H9 (cell line): ENCODE measurements around the gene CELF4. TPM values are rescaled to one million over a fixed set of nuclear protein-coding genes. Genes with fewer than 3 reads are reported as not detected.

Experiments
- DNase-seq: peaks from one replicate; pipeline ENCODE4 v3.0.0-alpha.2; 2017
- H2AFZ ChIP-seq: one replicate; pipeline ENCODE4 v1.6.1; 2013; ENCODE audit warnings: mild to moderate bottlenecking, low read length, control low read depth, moderate library complexity
- H2AK5ac ChIP-seq: 2 replicates; pipeline ENCODE4 v1.6.1; 2013; ENCODE audit warnings: low read length, control low read depth, mixed read lengths; ENCODE audit not compliant: insufficient read length
- H2BK120ac ChIP-seq: one replicate; pipeline ENCODE4 v1.6.1; 2013; ENCODE audit warnings: low read depth, mild to moderate bottlenecking, low read length, control low read depth, inconsistent platforms; ENCODE audit not compliant: poor library complexity, severe bottlenecking
- H2BK12ac ChIP-seq: 2 replicates; pipeline ENCODE4 v1.6.1; 2013; ENCODE audit warnings: low read length, control low read depth, mixed read lengths, low read depth; ENCODE audit not compliant: insufficient read length
- H2BK15ac ChIP-seq: 2 replicates; pipeline ENCODE4 v1.6.1; 2013; ENCODE audit warnings: low read depth, low read length, control low read depth
- H2BK20ac ChIP-seq: one replicate; pipeline ENCODE4 v1.6.1; 2013; ENCODE audit warnings: low read depth, mild to moderate bottlenecking, low read length, control low read depth, inconsistent platforms; ENCODE audit not compliant: poor library complexity, severe bottlenecking
- H2BK5ac ChIP-seq: 2 replicates; pipeline ENCODE4 v1.6.1; 2013; ENCODE audit warnings: low read length, control low read depth, mixed read lengths; ENCODE audit not compliant: insufficient read length
- H3K14ac ChIP-seq: 2 replicates; pipeline ENCODE4 v1.6.1; 2013; ENCODE audit warnings: low read length, control low read depth; ENCODE audit not compliant: insufficient read depth
- H3K18ac ChIP-seq: 2 replicates; pipeline ENCODE4 v1.6.1; 2013; ENCODE audit warnings: low read depth, mild to moderate bottlenecking, mixed read lengths, low read length, control low read depth; ENCODE audit not compliant: insufficient read length
- H3K23ac ChIP-seq: 2 replicates; pipeline ENCODE4 v1.6.1; 2013; ENCODE audit warnings: low read length, control low read depth, mixed read lengths, low read depth; ENCODE audit not compliant: insufficient read length
- H3K23me2 ChIP-seq: 2 replicates; pipeline ENCODE4 v1.6.1; 2013; ENCODE audit warnings: low read depth, mild to moderate bottlenecking, mixed read lengths, low read length, control low read depth; ENCODE audit not compliant: insufficient read length, poor library complexity, severe bottlenecking
- H3K27ac ChIP-seq: 2 replicates; pipeline ENCODE4 v1.5.1; 2013; ENCODE audit warnings: low read length, control low read depth, mixed read lengths, low read depth; ENCODE audit not compliant: insufficient read length
- H3K27me3 ChIP-seq: 2 replicates; pipeline ENCODE4 v1.6.1; 2013; ENCODE audit warnings: low read length, control low read depth, inconsistent platforms; ENCODE audit not compliant: insufficient read depth
- H3K4ac ChIP-seq: 2 replicates; pipeline ENCODE4 v1.6.1; 2013; ENCODE audit warnings: low read depth, mild to moderate bottlenecking, control low read depth, inconsistent platforms, low read length, moderate library complexity
- H3K4me1 ChIP-seq: 2 replicates; pipeline ENCODE4 v1.6.1; 2013; ENCODE audit warnings: low read length, control low read depth, inconsistent platforms; ENCODE audit not compliant: insufficient read depth
- H3K4me2 ChIP-seq: 2 replicates; pipeline ENCODE4 v1.6.1; 2013; ENCODE audit warnings: low read length, control low read depth, mixed read lengths; ENCODE audit not compliant: insufficient read length, insufficient read depth
- H3K56ac ChIP-seq: 2 replicates; pipeline ENCODE4 v1.6.1; 2013; ENCODE audit warnings: low read depth, mild to moderate bottlenecking, mixed read lengths, low read length, control low read depth; ENCODE audit not compliant: insufficient read length
- H3K79me1 ChIP-seq: 2 replicates; pipeline ENCODE4 v1.6.1; 2013; ENCODE audit warnings: low read depth, mild to moderate bottlenecking, moderate library complexity, low read length, control low read depth, inconsistent platforms; ENCODE audit not compliant: insufficient read depth, poor library complexity, severe bottlenecking
- H3K79me2 ChIP-seq: 2 replicates; pipeline ENCODE4 v1.6.1; 2013; ENCODE audit warnings: low read length, control low read depth, inconsistent platforms; ENCODE audit not compliant: insufficient read depth
- H3K9ac ChIP-seq: 2 replicates; pipeline ENCODE4 v1.6.1; 2013; ENCODE audit warnings: low read length, control low read depth, mixed read lengths; ENCODE audit not compliant: insufficient read length; ENCODE audit errors: extremely low read depth
- H3K9me3 ChIP-seq: one replicate; pipeline ENCODE4 v1.6.1; 2013; ENCODE audit warnings: low read depth, low read length, inconsistent platforms; ENCODE audit not compliant: control insufficient read depth
- H3T11ph ChIP-seq: one replicate; pipeline ENCODE4 v1.6.1; 2013; ENCODE audit warnings: mild to moderate bottlenecking, low read length, control low read depth, inconsistent platforms
- H4K20me1 ChIP-seq: one replicate; pipeline ENCODE4 v1.6.1; 2013; ENCODE audit not compliant: control insufficient read depth, insufficient read length, insufficient read depth
- H4K5ac ChIP-seq: 2 replicates; pipeline ENCODE4 v1.6.1; 2013; ENCODE audit warnings: low read depth, mild to moderate bottlenecking, mixed read lengths, low read length, control low read depth; ENCODE audit not compliant: insufficient read length
- H4K8ac ChIP-seq: replicated peaks from 2 replicates; pipeline ENCODE4 v1.6.1; 2013; ENCODE audit warnings: low read length, control low read depth, mixed read lengths, low read depth; ENCODE audit not compliant: insufficient read length
- H4K91ac ChIP-seq: 2 replicates; pipeline ENCODE4 v1.6.1; 2013; ENCODE audit warnings: low read depth, mild to moderate bottlenecking, moderate library complexity, mixed read lengths, low read length, control low read depth; ENCODE audit not compliant: insufficient read length
- H3K27ac Mint-ChIP-seq, 3 experiments: 2 replicates in 2 of 3; 3 replicates in 1 of 3; pipeline ENCODE4 v1.8.0; 2020 to 2021; ENCODE audit warnings: mixed read lengths in 3 of 3, mild to moderate bottlenecking in 1 of 3, moderate library complexity in 1 of 3
- H3K27me3 Mint-ChIP-seq: 2 replicates; pipeline ENCODE4 v1.8.0; 2021; ENCODE audit warnings: low read depth, mild to moderate bottlenecking, moderate library complexity, mixed read lengths
- H3K36me3 Mint-ChIP-seq, 3 experiments: 2 replicates in 2 of 3; 3 replicates in 1 of 3; pipeline ENCODE4 v1.8.0; 2020 to 2021; ENCODE audit warnings: low read depth in 3 of 3, mixed read lengths in 3 of 3; ENCODE audit not compliant: insufficient read depth in 1 of 3
- H3K4me1 Mint-ChIP-seq, 2 experiments: 2 replicates each; pipeline ENCODE4 v1.8.0; 2020; ENCODE audit warnings: mixed read lengths in 2 of 2
- H3K4me3 Mint-ChIP-seq, 2 experiments: 2 replicates in 1 of 2; 3 replicates in 1 of 2; pipeline ENCODE4 v1.8.0; 2020 to 2021; ENCODE audit warnings: mild to moderate bottlenecking in 2 of 2, mixed read lengths in 2 of 2, moderate library complexity in 1 of 2
- H3K9me3 Mint-ChIP-seq, 2 experiments: 2 replicates in 1 of 2; 3 replicates in 1 of 2; pipeline ENCODE4 v1.8.0; 2020; ENCODE audit warnings: mild to moderate bottlenecking in 2 of 2, mixed read lengths in 2 of 2, moderate library complexity in 1 of 2
- CTCF ChIP-seq: fragments of 200-600 bp; sonication (generic); conservative IDR thresholded peaks from 3 replicates; pipeline ENCODE4 v1.8.0; 2021; ENCODE audit warnings: antibody characterized with exemption, mild to moderate bottlenecking
- WGBS: extraction: QIAGEN DNeasy Blood & Tissue Kit; methylation state at CpG from one replicate; pipeline ENCODE4 v1.1.7; 2013; ENCODE audit warnings: missing lambda C conversion rate, low lambda C conversion rate, mixed read lengths; ENCODE audit not compliant: insufficient read length; ENCODE audit errors: extremely low coverage; 5-methylcytosine and 5-hydroxymethylcytosine counted together
- total RNA-seq: library from RNA; stranded (reverse); gene quantifications from 2 replicates; pipeline ENCODE4 v1.2.1, GENCODE V29; 2021

The CELF4 gene
- total RNA-seq, 1 experiment from 2014 or later: 1.1 TPM

GRCh38 chr18:37274309-37275236 is 291.0 kb downstream of the CELF4 start:
- no peak overlapping the region for H3K23ac ChIP-seq
- no peak overlapping the region for H3K4me3 Mint-ChIP-seq
- H4K5ac ChIP-seq: no peak overlapping the region
- no peak overlapping the region for H3K56ac ChIP-seq
- no peaks in the 10 kb centered on the region for H3K27me3 ChIP-seq
- H4K8ac ChIP-seq: no peak overlapping the region
- H4K91ac ChIP-seq: no peak overlapping the region
- H3K79me2 ChIP-seq: no peaks in the 10 kb centered on the region
- H2BK15ac ChIP-seq: no peak overlapping the region
- no peak overlapping the region for H3K4me2 ChIP-seq
- no peak overlapping the region for H3K14ac ChIP-seq
- H2BK12ac ChIP-seq: no peak overlapping the region
- no peaks in the 10 kb centered on the region for H3K4me1 ChIP-seq
- no peaks in the 10 kb centered on the region for H4K20me1 ChIP-seq
- H3K79me1 ChIP-seq: no peaks in the 10 kb centered on the region
- no peak overlapping the region for H2AK5ac ChIP-seq
- no peaks in the 10 kb centered on the region for H3K9me3 ChIP-seq
- H2BK120ac ChIP-seq: no peak overlapping the region
- no peaks in the 10 kb centered on the region for H3K23me2 ChIP-seq
- no peak overlapping the region for H3T11ph ChIP-seq
- peaks cover 15 to 24% of the 10 kb centered on the region in 2 experiments for H3K4me1 Mint-ChIP-seq
- H3K9ac ChIP-seq: no peak overlapping the region
- TF ChIP-seq CTCF: no peak
- no CpG with 5 or more reads among the region's 82 CpGs for WGBS
- no peak overlapping the region for H2BK5ac ChIP-seq
- H3K27ac Mint-ChIP-seq: no peak overlapping the region
- no peaks in the 10 kb centered on the region for H3K36me3 Mint-ChIP-seq
- H2AFZ ChIP-seq: no peak overlapping the region
- no peak overlapping the region for H3K4ac ChIP-seq
- no peak overlapping the region for H3K27ac ChIP-seq
- H3K18ac ChIP-seq: no peak overlapping the region
- DNase-seq: no peak
- H2BK20ac ChIP-seq: no peak overlapping the region
- peaks cover 0 to 3% of the 10 kb centered on the region in 2 experiments; a peak in 3 of 5 replicates for H3K9me3 Mint-ChIP-seq
- H3K27me3 Mint-ChIP-seq: peaks cover 17% of the 10 kb centered on the region
